GM12878 (cell line): Measurements from ENCODE around the gene XG. TPM values are rescaled to one million over a fixed set of nuclear protein-coding genes. Genes with fewer than 3 reads are reported as not detected.
"Not testable (repeated sequence)": the region's sequence is repeated elsewhere in the genome, so short reads cannot be mapped to it uniquely, and the experiment has no call there.

Source experiments
- ATAC-seq: fragments of 200-7000 bp; cut with Tn5 transposase; 3 replicates; pipeline ENCODE4 v1.9.1; 2020; ENCODE audit warnings: mild to moderate bottlenecking, moderate library complexity
- BruUV-seq: library from RNA; stranded (reverse); fragments of 400-500 nt; replicated peaks from 2 replicates; lab custom pipeline; 2021; lab: Mats Ljungman, UMichigan
- CTCF ChIA-PET: fragments of 300-600 bp; sonication (Branson Sonifier 250); formaldehyde crosslinking; extraction: SDS; loops from one replicate; lab custom pipeline; 2021; ENCODE audit warnings: inconsistent platforms; lab: Yijun Ruan, JAX
- POLR2A ChIA-PET: fragments of 350-600 bp; formaldehyde crosslinking; extraction: SDS; loops from one replicate; lab custom pipeline; 2021; ENCODE audit warnings: inconsistent platforms; lab: Charles Lee
- RAD21 ChIA-PET: fragments of 300-600 bp; sonication (Branson Sonifier 250); formaldehyde crosslinking; loops from one replicate; lab custom pipeline; 2023; ENCODE audit warnings: antibody characterized with exemption; ENCODE audit not compliant: unreplicated experiment; lab: Charles Lee
- SMC1A ChIA-PET: fragments of 300-600 bp; sonication (Branson Sonifier 250); formaldehyde crosslinking; loops from one replicate; lab custom pipeline; 2023; ENCODE audit not compliant: unreplicated experiment, uncharacterized antibody; lab: Charles Lee
- DNase-seq: peaks from one replicate; pipeline ENCODE4 v3.0.0-alpha.2; 2011; ENCODE audit warnings: low read depth, low spot score
- FAIRE-seq: peaks from 3 replicates; lab custom pipeline; 2011; peaks lifted over from hg19 to GRCh38; lab: Jason Lieb, UNC
- H2AFZ ChIP-seq: 2 replicates; pipeline ENCODE4 v1.6.0; 2011; ENCODE audit warnings: low read depth, low read length, control low read depth; ENCODE audit not compliant: control insufficient read depth
- H3K27ac ChIP-seq: 2 replicates; pipeline ENCODE4 v1.5.1; 2011; ENCODE audit warnings: control low read depth; ENCODE audit not compliant: control insufficient read depth, insufficient read depth
- H3K27me3 ChIP-seq, 2 experiments: replicated peaks in 1 of 2; 2 replicates each; pipeline versions ENCODE4 v1.6.0 to v1.6.1; 2011; ENCODE audit warnings: low read length in 1 of 2; ENCODE audit not compliant: control insufficient read depth in 2 of 2, insufficient read depth in 2 of 2
- H3K36me3 ChIP-seq, 2 experiments: 2 replicates each; pipeline ENCODE4 v1.5.1; 2011; ENCODE audit warnings: low read length in 1 of 2; ENCODE audit not compliant: control insufficient read depth in 2 of 2, insufficient read depth in 2 of 2
- H3K4me1 ChIP-seq: 2 replicates; pipeline ENCODE4 v1.6.1; 2011; ENCODE audit warnings: mild to moderate bottlenecking, low read length, moderate library complexity, mixed read lengths; ENCODE audit not compliant: control insufficient read depth, insufficient read depth
- H3K4me2 ChIP-seq: 2 replicates; pipeline ENCODE4 v1.6.0; 2011; ENCODE audit warnings: control low read depth; ENCODE audit not compliant: control insufficient read depth, insufficient read depth
- H3K4me3 ChIP-seq: fragments of 200-600 bp; sonication (generic); 2 replicates; pipeline ENCODE4 v1.5.1; 2016
- H3K79me2 ChIP-seq: 2 replicates; pipeline ENCODE4 v1.6.0; 2011; ENCODE audit warnings: low read length; ENCODE audit not compliant: control insufficient read depth, insufficient read depth
- H3K9ac ChIP-seq: 2 replicates; pipeline ENCODE4 v1.8.0; 2011; ENCODE audit warnings: low read length, control low read depth, mixed read lengths; ENCODE audit not compliant: control insufficient read depth, insufficient read depth
- H3K9me3 ChIP-seq: replicated peaks from 3 replicates; pipeline ENCODE4 v1.5.1; 2011; ENCODE audit warnings: mild to moderate bottlenecking, low read length; ENCODE audit not compliant: control insufficient read depth, insufficient read depth
- H4K20me1 ChIP-seq: 2 replicates; pipeline ENCODE4 v1.6.0; 2011; ENCODE audit not compliant: control insufficient read depth, insufficient read depth
- WGBS: methylation state at CpG from one replicate; pipeline ENCODE4 v1.1.6; 2016; ENCODE audit warnings: low lambda C conversion rate; ENCODE audit not compliant: insufficient replicate concordance, insufficient coverage; ENCODE audit errors: missing lambda C conversion rate; 5-methylcytosine and 5-hydroxymethylcytosine counted together
- in situ Hi-C: fragments of 300-500 bp; cut with MboI; formaldehyde crosslinking; loops from 9 replicates; pipeline ENCODE4 v1.14.3; 2018; ENCODE audit warnings: mixed read lengths
- intact Hi-C: fragments of 100-400 bp; cut with micrococcal nuclease; formaldehyde crosslinking; loops from one replicate; pipeline ENCODE4 v1.14.2; 2022; ENCODE audit not compliant: unreplicated experiment
- polyA plus RNA-seq, 11 experiments: library from polyadenylated mRNA; depleted of rRNA in 4 of 11; unstranded in 6 of 11; stranded (reverse) in 5 of 11; fragments of >200 nt; fragmentation: Nextera tagmentation in 4 of 11; fragmentation: Illumina TruSeq in 1 of 11; extraction: Ambion mirVana in 4 of 11; extraction: Trizol in 1 of 11; gene quantifications; 1 replicate in 1 of 11; 2 replicates in 10 of 11; pipeline versions ENCODE4 v1.2.1 to v1.2.3, GENCODE V29; 2011 to 2016; ENCODE audit warnings: inconsistent platforms in 2 of 11, missing spikeins in 2 of 11, low read depth in 1 of 11
- total RNA-seq, 4 experiments: library from RNA; depleted of rRNA in 3 of 4; stranded (reverse); fragments of >200 nt in 3 of 4; fragmentation: Illumina TruSeq in 1 of 4; extraction: Trizol in 1 of 4; gene quantifications; 2 replicates each; pipeline versions ENCODE4 v1.2.1 to v1.2.3, GENCODE V29; 2013 to 2021

XG gene
- total and polyA plus RNA-seq, 10 of the 15 experiments (the other 5 are each of a cell fraction or from before 2014, with no cell fraction given): not detected

- H2AFZ ChIP-seq, RAD21 ChIA-PET, H3K79me2 ChIP-seq, H3K36me3 ChIP-seq, DNase-seq, SMC1A ChIA-PET, H3K4me1 ChIP-seq, H4K20me1 ChIP-seq, CTCF ChIA-PET, BruUV-seq, intact Hi-C loops, H3K4me3 ChIP-seq, H3K27me3 ChIP-seq, H3K9ac ChIP-seq, H3K27ac ChIP-seq, in situ Hi-C loops, H3K9me3 ChIP-seq, H3K4me2 ChIP-seq, POLR2A ChIA-PET, ATAC-seq, FAIRE-seq: not testable (repeated sequence)
- WGBS: 30% methylated on average over 18 of the region's 18 CpGs
Observed at GRCh38 chrX:2802376-2803090, 50.7 kb downstream of the XG start.

GRCh38 chrX:2803486-2803885 is 51.6 kb downstream of the XG start:
- DNase-seq, H3K27me3 ChIP-seq, POLR2A ChIA-PET, intact Hi-C loops, H3K4me1 ChIP-seq, H3K36me3 ChIP-seq, H2AFZ ChIP-seq, FAIRE-seq, in situ Hi-C loops, H3K4me3 ChIP-seq, CTCF ChIA-PET, H3K79me2 ChIP-seq, H4K20me1 ChIP-seq, ATAC-seq, H3K9me3 ChIP-seq, H3K27ac ChIP-seq, SMC1A ChIA-PET, RAD21 ChIA-PET, H3K4me2 ChIP-seq, H3K9ac ChIP-seq, BruUV-seq: not testable (repeated sequence)
- 54% methylated on average over 7 of the region's 8 CpGs for WGBS

GRCh38 chrX:2804106-2804843 is 52.4 kb downstream of the XG start:
- WGBS: 62% methylated on average over 17 of the region's 18 CpGs
- H4K20me1 ChIP-seq, H3K9me3 ChIP-seq, H3K4me3 ChIP-seq, H3K27me3 ChIP-seq, POLR2A ChIA-PET, RAD21 ChIA-PET, SMC1A ChIA-PET, in situ Hi-C loops, H3K9ac ChIP-seq, H2AFZ ChIP-seq, H3K4me1 ChIP-seq, H3K79me2 ChIP-seq, H3K27ac ChIP-seq, BruUV-seq, H3K36me3 ChIP-seq, FAIRE-seq, H3K4me2 ChIP-seq, ATAC-seq, CTCF ChIA-PET, intact Hi-C loops, DNase-seq: not testable (repeated sequence)

GRCh38 chrX:2804858-2805257 is 53.0 kb downstream of the XG start:
- H4K20me1 ChIP-seq, DNase-seq, ATAC-seq, H2AFZ ChIP-seq, BruUV-seq, SMC1A ChIA-PET, in situ Hi-C loops, H3K27ac ChIP-seq, CTCF ChIA-PET, H3K4me3 ChIP-seq, FAIRE-seq, H3K27me3 ChIP-seq, POLR2A ChIA-PET, H3K79me2 ChIP-seq, H3K4me2 ChIP-seq, H3K4me1 ChIP-seq, H3K9me3 ChIP-seq, intact Hi-C loops, RAD21 ChIA-PET, H3K36me3 ChIP-seq, H3K9ac ChIP-seq: not testable (repeated sequence)
- 56% methylated on average over 20 of the region's 20 CpGs for WGBS
